ENCODE results near the gene SUPT3H. TPM values are rescaled to one million over a fixed set of nuclear protein-coding genes. Genes with fewer than 3 reads are reported as not detected.

Gene SUPT3H
- total RNA-seq, 4 donors from 2014 or later = 1.1 to 4.7 (median 3.7) TPM

DNA sequence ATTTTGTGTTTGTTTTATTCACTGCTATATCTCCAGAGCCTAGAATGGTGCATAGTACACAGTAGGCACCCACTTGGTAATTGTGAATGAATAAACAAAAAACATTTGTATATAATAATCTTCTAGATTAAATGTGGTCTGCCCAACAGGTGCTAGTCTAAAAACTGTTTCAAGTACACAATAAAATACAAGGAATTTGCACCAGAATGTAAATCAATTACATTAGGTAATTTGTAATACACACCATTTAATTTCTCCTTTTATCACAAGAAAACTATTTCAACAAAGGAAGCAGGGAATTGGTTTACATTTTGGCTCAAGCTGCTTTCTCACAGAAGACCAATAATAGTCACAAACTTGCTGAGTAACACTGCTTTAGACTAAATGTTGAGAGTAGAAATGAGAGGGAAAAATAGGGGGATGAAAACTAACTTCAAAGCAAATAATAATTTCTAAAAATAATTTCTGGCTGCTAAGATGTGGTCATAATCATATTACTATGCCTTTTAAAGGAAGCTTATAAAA lies 27.5 kb downstream of the SUPT3H start:
- TF ChIP-seq EP300 (IDR thresholded peaks at IDR 0.05) = no peak
- TF ChIP-seq POLR2A (IDR thresholded peaks at IDR 0.05) = no peak
- TF ChIP-seq POLR2AphosphoS5 (IDR thresholded peaks at IDR 0.05) = no peak
- TF ChIP-seq, protein P1, sequence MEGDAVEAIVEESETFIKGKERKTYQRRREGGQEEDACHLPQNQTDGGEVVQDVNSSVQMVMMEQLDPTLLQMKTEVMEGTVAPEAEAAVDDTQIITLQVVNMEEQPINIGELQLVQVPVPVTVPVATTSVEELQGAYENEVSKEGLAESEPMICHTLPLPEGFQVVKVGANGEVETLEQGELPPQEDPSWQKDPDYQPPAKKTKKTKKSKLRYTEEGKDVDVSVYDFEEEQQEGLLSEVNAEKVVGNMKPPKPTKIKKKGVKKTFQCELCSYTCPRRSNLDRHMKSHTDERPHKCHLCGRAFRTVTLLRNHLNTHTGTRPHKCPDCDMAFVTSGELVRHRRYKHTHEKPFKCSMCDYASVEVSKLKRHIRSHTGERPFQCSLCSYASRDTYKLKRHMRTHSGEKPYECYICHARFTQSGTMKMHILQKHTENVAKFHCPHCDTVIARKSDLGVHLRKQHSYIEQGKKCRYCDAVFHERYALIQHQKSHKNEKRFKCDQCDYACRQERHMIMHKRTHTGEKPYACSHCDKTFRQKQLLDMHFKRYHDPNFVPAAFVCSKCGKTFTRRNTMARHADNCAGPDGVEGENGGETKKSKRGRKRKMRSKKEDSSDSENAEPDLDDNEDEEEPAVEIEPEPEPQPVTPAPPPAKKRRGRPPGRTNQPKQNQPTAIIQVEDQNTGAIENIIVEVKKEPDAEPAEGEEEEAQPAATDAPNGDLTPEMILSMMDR (IDR thresholded peaks at IDR 0.05) = no peak
- no peak overlapping the region for H3K27ac ChIP-seq
- no peaks in the 10 kb centered on the region for H3K27me3 ChIP-seq
- H3K9me3 ChIP-seq = no peaks in the 10 kb centered on the region
- H3K36me3 ChIP-seq = no peaks in the 10 kb centered on the region
- no peak overlapping the region for H3K4me3 ChIP-seq
- no peaks in the 10 kb centered on the region for H3K4me1 ChIP-seq
- no peak for DNase-seq (ENCODE audit: low spot score in 2 of 2)

DNA sequence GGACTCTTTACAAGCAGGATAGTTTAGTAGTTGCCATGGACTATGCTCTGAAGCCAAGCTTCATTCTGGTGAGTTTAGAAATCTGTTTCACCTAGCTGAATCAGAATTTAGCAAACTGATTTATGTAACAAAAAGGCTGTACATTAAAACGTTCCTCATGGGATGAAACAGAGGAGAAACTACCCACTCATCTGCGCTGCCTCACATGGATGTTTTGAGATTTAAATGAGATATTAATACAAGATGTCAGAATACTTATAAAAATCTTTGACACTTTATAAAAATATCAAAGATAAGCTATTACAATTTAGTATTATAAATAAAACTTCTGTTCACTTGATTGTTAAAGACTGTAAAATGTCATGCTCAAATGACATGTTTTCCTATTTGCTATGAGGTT lies 32.8 kb downstream of the SUPT3H start:
- Histone ChIP-seq H3K27me3 (no peaks in the 10 kb centered on the region), H3K9me3 (no peaks in the 10 kb centered on the region), H3K4me3 (no peak overlapping the region), H3K36me3 (no peaks in the 10 kb centered on the region), H3K27ac (no peak overlapping the region), H3K4me1 (no peaks in the 10 kb centered on the region)
- 77% methylated on average over 2 of the region's 2 CpGs for WGBS
- no peak for TF ChIP-seq POLR2A (IDR thresholded peaks at IDR 0.05)
- no peak for TF ChIP-seq EP300 (IDR thresholded peaks at IDR 0.05)
- TF ChIP-seq, protein P1 (IDR thresholded peaks at IDR 0.05) = no peak
- TF ChIP-seq POLR2AphosphoS5 (IDR thresholded peaks at IDR 0.05) = no peak
- no peak for DNase-seq (ENCODE audit: low spot score in 2 of 2)

GRCh38 chr6:45328523-45328922 lies 49.2 kb downstream of the SUPT3H start:
- Histone ChIP-seq H3K4me3 (no peak overlapping the region), H3K4me1 (no peaks in the 10 kb centered on the region), H3K9me3 (no peaks in the 10 kb centered on the region), H3K27ac (no peak overlapping the region), H3K36me3 (no peaks in the 10 kb centered on the region), H3K27me3 (no peaks in the 10 kb centered on the region)
- DNase-seq (ENCODE audit: low spot score in 2 of 2) = no peak
- no peak for TF ChIP-seq POLR2AphosphoS5 (IDR thresholded peaks at IDR 0.05)
- no peak for TF ChIP-seq EP300 (IDR thresholded peaks at IDR 0.05)
- TF ChIP-seq POLR2A (IDR thresholded peaks at IDR 0.05) = no peak
- TF ChIP-seq, protein P1 (IDR thresholded peaks at IDR 0.05) = no peak

DNA sequence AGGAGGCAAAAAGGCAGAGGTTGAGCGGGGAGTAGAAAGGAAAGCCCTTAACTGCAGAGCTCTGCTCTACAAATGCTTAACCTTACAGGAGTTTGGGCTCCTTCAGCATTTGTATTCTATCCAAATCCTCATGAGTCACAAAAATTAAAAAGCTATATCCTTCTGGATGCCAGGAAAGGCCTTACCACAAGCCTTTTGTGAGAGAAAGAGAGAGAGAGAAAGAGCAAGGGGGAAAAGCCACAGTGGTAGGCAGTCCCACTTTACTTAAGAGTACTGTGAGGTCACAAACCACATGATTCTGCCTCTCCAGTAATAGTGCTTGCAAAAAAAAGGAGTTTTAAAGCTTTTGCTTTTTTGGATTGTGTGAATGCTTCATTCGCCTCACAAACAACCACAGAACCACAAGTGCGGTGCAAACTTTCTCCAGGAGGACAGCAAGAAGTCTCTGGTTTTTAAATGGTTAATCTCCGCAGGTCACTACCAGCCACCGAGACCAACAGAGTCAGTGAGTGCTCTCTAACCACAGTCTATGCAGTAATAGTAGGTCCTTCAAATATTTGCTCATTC lies 49.7 kb downstream of the SUPT3H start, which contains the start of gene RUNX2:
Gene RUNX2 (plus strand): TSS at position 375 of the 567 bp plus-strand sequence. CDS start 397 bp downstream, outside the sequence.
- no peak for DNase-seq (ENCODE audit: low spot score in 2 of 2)
- Histone ChIP-seq H3K27me3 (no peaks in the 10 kb centered on the region), H3K9me3 (no peaks in the 10 kb centered on the region), H3K4me1 (no peaks in the 10 kb centered on the region), H3K36me3 (no peaks in the 10 kb centered on the region), H3K4me3 (no peak within 1 kb of the TSS), H3K27ac (no peak within 1 kb of the TSS)
- 61% methylated on average over 5 of the region's 5 CpGs for WGBS
- TF ChIP-seq POLR2A (IDR thresholded peaks at IDR 0.05) = no peak
- no peak for TF ChIP-seq EP300 (IDR thresholded peaks at IDR 0.05)
- no peak for TF ChIP-seq POLR2AphosphoS5 (IDR thresholded peaks at IDR 0.05)
- TF ChIP-seq, protein P1 (IDR thresholded peaks at IDR 0.05) = no peak

DNA sequence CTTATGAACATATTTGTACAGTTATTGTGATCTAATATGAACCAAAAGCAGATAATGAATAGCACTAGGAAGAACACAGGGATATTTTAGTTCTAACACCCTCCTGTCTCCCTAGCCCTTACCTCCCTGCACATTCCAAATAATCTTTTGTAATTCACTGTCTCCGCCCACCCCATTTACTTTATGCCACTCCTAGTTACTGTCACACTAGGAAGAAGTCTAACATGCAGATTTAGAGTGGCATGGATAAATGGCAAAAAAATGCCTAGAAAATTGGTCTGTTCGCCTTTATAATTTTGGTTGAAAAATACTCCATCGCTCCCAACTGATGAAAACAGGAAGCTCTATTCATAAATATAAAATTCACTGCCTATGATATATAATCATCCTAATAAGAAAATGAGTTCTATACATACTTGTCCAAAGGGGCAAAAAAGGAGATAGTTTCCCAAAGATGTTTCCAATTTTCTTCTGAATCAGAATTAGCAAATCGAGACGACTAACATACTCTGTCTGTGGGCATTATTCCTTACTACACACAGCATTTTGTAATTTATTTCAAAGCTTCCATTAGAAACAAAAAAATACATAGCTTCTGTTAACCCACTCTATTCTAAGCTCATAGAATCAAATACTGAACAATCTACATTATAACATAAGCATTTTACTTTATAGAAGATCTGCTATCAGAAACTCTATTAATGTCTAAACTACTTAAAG lies 50.9 kb downstream of the SUPT3H start:
- Histone ChIP-seq H3K36me3 (no peaks in the 10 kb centered on the region), H3K27me3 (no peaks in the 10 kb centered on the region), H3K4me1 (no peaks in the 10 kb centered on the region), H3K9me3 (no peaks in the 10 kb centered on the region), H3K4me3 (no peak overlapping the region), H3K27ac (no peak overlapping the region)
- 87% methylated on average over 5 of the region's 5 CpGs for WGBS
- DNase-seq (ENCODE audit: low spot score in 2 of 2) = no peak
- TF ChIP-seq POLR2A (IDR thresholded peaks at IDR 0.05) (no peak), POLR2AphosphoS5 (IDR thresholded peaks at IDR 0.05) (no peak), EP300 (IDR thresholded peaks at IDR 0.05) (no peak)
- TF ChIP-seq, protein P1 (IDR thresholded peaks at IDR 0.05) = no peak
